Stimulated activated CD4-positive, alpha-beta T cell treated with anti-CD3 and anti-CD28 coated beads, Interleukin-2, amount 100 ng/mL, for 4 hours (primary cell): ENCODE measurements around the gene TAF12.
"Not testable (repeated sequence)": the region's sequence is repeated elsewhere in the genome, so short reads cannot be mapped to it uniquely, and the experiment has no call there.

ENCODE experiments used
- DNase-seq: peaks from one replicate; pipeline ENCODE4 v3.0.0-alpha.2; 2020; ENCODE audit warnings: low read depth

Gene TAF12

DNA sequence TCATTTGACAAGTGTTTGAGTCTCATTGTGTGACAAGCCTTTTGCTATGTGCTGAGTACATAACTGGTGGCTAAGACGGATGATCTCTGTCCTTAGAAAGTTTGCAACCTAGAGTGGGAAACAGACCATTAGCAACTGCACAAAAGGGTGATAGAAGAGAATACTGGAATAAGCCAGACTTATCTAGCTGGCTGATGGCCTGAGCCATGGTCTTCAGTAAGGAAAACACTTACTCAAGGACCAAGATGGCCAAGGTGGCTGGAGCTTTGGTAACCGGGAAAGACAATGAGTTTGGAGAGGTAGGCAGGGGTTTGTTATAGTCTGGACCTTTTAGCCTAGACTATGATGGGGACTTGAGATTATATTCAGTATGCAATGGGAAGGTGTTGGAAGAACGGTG, 1.6 kb upstream of the TAF12 start:
- DNase-seq = no peak

DNA sequence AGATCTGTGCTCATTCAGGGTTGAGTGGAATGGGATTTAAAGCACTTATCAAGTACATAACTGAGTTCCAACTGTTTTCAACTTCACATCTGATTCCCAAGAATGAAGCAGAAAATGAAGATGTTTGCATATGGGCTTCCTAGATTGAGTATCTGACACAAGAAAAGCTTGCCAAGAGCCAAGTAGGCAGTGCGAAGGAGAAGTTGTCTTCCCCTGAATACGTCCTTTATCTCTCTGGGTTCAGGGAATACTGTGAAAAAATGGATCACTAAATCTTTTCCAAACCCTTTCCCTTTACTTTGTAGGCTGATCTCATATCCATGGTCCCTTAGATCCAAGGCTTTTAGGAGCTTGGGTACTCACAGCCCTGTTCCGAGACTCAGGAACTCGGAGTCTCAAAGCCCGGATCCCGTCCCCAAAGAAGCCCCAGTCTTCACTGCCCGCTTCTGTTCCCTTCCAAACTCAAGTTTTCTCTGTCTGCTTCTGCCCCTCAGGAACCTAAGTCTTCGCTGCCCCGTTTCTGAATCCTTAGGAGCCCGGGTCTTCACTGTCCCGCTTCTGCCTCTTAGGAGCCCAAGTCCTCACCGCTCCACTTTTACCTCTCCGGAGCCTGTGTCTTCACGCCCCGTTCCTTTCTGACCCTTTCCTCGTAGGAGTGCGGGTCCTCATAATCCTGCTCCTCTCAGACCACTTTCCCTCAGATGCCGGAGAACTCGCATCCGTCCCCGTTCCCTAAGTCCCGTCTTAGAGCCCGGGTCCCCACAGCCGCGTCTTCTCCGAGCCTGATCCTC, 616 bp downstream of the TAF12 start:
- DNase-seq = no peak

DNA sequence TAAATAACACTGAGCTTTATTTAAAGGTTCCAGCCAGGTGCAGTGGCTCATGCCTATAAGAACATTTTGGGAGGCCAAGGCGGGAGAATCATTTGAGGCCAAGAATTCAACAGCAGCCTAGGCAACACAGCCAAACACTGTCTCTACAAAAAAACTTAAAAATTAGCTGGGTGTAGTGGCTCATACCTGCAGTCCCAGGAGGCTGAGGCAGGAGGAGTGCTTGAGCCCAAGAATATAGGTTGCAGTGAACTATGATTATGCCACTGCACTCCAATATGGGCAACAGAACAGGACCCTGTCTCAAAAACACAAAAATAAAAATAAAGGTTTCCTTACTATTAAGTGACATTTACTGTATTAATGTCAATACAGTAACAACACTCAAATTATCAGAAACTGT, 2.1 kb downstream of the TAF12 start:
- DNase-seq = no peak

DNA sequence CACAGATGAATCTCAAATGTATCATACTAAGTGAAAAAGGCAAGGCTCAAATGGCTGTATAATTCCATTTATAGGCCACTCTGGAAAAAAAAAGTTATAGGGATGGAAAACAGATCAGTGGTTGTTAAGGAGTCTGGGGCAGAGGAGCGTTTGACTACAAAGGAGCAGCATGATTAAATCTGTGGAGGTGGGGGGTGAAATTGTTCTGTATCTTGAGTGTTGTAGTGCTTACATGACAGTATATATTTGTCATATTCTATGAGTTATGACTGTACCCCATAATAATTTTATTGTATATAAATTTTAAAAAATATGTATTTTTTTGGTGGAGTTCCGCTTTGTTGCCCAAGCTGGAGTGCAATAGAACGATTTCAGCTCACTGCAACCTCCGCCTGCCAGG, 10.3 kb downstream of the TAF12 start:
- DNase-seq = no peak

DNA sequence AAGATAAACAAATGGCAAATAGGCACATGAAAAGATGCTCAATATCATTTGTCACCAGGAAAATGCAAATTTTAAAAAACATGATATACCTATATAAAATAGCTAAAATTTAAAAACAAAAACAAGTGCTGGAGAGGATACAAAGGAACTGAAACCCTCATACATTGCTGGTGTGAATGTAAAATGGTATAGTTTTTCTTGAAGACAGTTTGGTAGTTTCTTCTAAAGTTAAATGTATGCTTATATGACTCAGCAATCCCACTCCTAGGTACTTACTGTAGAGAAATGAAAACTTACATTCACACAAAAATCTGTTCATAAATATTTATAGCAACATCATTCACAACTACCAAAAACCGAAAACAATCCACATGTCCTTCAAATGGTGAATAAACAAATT, 11.2 kb downstream of the TAF12 start:
- no peak for DNase-seq

DNA sequence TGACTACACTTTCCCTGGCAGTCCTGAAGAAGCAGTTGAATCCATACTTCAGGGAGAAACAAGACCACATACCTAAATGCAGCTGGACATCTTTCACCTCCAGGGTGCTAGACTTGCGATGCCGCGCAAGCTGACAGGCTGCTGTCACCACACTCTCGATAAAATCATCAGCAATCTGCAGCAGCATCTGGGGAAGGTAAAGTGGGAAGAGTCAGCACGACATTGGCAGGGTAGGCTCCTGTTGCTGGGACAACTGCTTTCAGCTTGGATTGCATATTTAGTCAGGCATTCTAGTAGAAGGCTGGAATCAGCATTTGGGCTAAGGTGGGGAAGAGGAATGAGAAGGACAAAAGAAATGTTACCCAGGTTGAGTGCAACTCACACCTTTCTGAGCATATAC, 29.7 kb downstream of the TAF12 start:
- DNase-seq = no peak

DNA sequence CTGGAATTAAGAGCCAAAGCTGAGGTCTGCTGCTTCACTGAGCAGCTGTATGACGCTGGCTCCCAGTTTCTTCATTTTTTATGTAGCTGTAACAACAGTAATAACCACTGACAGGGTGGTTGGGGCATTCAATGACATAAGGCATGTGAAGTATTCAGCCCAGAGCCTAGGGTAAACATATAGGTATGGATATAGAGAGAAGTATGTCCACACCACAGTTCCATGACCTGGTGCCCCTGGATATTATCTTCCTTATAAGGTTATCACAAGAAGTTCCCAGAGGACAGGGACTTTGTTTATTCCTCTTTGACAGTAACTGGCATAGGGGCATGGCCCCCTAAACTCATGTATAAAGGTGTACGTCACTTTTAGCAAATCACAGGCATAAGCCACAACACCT, 36.1 kb downstream of the TAF12 start:
- no peak for DNase-seq

DNA sequence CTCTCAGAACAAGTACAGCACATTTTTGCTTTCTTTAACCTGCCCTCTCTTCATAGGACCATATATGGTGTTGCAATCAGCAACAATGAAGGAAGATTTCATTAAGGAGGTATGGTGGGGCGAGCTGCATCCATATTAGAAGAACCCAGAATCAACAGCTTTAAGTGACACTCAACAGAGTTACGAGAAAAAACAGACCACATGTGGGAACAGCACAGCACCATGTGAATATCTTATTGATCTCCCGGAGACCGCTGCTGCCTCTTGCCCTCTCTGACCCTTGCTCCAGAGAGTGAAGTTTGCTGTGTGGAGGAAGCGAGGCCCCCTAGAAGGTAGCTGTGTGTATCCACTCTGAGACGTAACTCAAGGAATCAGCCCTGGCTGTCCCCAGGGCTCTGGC, 37.9 kb downstream of the TAF12 start:
- no peak for DNase-seq

DNA sequence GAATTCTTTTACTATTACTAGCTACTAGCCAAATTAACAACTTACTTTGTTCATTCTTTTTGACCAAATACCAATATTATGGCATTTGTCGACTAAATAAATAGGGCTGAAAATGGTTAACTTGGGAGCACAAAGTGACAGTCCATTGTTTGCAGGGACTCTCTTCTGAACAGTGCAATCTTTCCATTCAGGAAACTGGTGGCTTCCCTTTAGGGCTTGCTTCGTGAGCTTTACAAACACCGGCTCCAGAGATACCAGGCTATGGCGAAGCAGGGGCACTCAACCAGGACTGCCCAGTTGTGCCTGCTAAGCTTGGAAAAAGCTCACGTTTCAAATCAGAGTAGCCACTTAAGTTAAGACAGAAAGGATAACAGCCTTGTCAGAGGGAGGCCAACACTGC, 38.5 kb downstream of the TAF12 start:
- DNase-seq = no peak

DNA sequence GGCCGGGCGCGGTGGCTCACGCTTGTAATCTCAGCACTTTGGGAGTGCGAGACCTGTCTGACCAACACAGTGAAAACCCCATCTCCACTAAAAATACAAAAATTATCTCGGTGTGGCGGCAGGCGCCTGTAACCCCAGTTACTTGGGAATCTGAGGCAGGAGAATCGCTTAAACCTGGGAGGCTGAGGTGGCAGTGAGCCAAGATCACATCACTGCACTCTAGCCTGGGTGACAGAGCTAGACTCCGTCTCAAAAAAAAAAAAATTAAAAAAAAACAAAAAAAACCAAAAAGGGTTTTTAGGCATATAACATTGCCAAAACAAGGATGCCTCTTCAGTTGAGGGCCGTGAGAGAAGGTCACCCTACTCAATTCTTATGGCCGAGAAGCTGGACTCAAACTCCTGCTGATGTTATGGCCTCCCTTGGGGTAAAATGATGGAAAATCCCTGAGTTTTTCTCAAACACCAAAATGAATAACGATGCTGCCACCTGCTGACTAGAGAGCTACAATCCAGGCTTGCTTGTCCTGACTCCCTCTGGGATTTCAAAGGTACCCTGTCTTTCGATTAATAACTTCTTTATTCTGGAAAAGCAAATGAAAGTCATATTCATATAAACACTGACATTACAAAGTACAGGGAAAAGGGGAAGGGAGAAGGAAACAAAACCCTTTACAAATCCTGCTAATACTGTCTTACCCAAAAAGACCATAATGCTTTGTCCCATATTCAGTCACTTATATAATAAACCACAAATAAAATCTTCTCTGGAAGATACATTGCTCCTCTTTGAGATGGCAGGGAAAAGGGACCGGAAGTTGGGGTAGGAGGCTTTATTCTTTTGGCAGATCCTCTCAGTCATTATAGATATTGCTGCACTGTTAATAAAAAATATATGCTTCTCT, 40.1 kb downstream of the TAF12 start:
- peak; percentile 13 for DNase-seq

DNA sequence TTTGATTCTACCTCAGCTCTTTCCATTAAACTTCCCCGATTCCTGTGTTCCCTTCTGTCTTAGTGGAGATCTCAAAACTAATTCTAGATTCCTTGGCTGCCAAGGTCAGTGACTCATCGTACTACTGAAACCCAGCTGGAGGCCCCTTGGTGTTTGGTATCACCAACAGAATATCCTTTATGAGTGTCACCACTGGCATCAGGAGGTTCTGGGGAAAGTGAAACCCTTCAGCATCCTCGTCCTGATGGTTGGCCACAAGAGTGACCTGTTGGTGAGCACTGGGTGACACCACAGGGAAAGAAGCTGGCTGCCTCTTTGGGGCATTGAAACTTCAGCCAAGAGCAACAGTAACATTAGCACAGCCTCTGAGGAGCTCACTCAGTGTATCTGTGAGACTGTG, 41.2 kb downstream of the TAF12 start:
- DNase-seq = no peak

DNA sequence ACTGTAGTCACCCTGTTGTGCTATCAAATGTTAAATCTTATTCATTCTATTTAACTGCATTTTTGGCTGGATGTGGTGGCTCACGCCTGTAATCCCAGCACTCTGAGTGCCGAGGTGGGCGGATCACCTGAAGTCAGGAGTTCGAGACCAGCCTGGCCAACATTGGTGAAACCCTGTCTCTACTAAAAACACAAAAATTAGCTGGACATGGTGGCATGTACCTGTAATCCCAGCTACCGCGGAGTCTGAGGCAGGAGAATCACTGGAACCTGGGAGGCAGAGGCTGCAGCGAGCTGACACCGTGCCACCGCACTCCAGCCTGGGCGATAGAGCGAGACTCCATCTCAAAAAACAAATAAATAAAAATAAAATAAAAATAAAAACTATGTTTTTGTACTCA, 46.6 kb downstream of the TAF12 start:
- not testable (repeated sequence) for DNase-seq

DNA sequence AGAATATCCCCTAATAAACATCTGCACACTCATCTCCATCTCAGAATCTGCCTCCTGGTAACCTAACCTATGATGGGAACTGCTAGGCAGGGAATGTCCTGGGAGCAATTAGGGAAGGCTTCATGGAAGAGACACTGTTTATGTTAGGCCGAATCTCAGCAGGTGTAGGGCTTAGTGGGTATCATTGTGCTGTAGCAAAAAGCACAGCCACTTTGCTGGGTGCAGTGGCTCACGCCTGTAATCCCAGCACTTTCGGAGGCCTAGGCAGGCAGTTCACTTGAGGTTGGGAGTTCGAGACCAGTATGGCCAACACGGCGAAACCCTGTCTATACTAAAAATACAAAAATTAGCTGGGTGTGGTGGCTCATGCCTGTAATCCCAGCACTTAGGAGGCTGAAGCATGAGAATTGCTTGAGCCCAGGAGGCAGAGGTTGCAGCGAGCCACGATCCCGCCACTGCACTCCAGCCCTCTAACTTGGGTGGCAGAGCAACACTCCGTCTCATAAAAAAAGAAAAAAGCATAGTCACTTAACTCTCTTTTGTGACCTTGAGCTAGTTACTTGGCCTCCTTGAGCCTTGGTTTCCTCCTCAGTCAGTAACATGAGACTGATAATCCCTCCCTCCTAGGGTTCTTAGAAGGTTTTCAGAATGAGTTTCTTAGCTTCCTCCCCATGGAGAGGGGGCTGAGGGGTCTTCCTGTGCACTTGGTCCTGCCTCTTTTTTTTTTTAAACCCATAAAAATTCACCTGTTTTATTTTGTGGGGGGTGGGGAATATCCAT, 47.3 kb downstream of the TAF12 start:
- DNase-seq = no peak

DNA sequence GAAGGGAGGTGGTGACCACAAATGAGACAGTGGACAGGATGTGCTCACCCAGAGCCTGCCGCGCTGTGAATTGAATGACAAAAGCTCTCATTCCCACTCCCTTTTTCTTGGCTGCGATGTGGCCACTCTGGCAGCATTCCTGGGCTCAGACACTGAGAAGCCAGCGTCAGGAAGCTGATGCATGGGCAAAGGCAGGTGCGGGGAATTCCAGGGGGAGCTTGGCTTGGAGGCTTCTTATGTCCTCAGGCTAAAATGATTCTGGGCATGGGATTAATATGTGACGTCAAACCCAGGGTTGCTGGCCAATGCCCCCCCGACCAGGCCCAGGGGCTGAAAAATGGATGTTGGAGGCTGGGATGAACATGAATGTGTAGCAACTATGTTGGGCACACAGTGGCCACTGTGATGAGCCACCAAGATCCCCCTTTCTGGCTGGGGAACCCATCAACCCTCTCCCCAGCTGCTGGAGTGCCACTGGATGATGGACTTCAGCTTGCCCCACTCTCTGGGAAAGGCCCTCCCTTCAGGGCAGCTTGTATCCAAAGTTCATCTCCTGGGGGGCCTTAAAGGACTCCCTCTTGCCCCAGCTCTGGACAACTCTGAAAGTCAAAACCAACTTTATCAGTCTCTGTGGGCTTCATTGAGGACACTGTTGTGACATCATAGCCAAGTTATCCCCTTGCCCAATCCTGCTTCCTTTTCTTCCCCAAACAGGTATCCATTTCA, 48.0 kb downstream of the TAF12 start:
- not testable (repeated sequence) for DNase-seq

DNA sequence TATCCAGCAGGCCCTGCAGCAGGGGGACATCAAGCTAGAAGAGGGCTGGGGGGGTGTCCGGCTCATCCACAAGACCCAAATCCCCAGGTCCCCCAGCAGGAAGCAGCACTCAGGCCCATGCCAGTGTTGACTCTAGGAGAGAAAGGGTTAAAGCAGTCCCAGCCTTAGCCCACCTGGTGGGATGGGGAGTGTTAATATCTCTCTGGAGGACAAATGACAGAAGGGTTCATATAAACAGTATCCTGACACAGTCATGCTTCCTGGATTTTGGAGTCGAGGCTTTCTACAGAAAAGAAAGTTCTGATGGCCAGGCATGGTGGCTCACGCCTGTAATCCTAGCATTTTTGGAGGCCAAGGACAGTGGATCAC, 48.9 kb downstream of the TAF12 start:
- not testable (repeated sequence) for DNase-seq

DNA sequence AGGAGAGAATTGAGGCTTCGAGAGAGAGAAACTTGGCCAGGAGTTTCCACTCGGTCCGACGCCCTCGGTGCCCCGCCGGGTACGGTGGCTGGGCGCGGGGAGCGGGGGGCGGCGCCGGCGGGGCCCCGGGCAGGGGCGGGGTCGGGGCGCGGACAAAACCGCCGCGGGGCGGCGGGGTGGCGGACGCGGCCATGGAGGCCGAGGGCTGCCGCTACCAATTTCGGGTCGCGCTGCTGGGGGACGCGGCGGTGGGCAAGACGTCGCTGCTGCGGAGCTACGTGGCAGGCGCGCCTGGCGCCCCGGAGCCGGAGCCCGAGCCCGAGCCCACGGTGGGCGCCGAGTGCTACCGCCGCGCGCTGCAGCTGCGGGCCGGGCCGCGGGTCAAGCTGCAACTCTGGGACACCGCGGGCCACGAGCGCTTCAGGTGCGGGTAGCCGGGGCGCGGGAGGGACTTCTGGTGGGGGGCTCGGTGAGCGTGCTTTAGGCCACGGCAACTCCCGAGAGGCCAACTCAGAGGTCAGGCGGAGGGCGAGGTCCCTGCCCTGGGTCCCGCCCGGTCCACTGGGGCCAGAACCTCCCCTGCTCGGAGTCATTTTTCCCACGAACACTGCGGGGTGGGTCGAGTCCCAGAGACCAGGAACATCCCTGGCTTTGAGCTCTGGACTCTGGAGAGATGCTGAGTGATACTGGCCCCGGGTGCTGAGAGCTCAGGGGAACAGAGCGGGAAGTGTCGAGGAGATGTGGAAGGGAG, 50.4 kb downstream of the TAF12 start:
- DNase-seq = no peak

DNA sequence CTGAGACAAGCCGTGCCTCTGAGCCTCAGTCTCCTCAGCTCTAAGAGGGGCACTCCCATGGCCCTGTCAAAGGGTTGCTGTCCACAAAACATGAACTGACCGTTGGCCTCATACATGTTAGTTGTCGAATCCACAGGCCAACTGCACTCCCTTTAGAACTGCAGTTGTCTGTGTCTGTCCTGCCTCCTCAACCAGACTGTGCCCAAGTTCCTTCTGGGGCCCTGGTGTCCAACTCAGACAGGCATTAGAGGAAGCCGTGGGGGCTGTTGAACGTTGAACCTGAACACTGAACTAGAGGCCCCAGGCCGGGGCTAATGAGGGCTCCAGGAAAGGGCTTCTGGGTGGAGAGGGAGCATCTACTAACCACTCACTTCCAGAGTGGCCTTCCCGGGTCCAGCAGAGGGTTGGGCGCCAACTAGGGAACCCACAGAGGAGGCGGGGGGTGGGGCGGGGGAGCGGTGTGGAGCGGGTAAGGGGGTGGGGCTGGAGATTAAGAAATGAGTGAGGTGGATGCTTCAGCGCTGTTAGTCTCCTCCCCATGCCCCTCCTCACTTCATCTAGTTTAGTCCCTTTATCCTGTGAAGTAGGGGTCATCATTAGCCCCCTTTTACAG, 51.1 kb downstream of the TAF12 start, which contains the start of gene RAB42:
RAB42 (plus strand) TSS at position 558 of the 613 bp plus-strand sequence. CDS start 247 bp downstream, outside the sequence.
- DNase-seq = no peak

DNA sequence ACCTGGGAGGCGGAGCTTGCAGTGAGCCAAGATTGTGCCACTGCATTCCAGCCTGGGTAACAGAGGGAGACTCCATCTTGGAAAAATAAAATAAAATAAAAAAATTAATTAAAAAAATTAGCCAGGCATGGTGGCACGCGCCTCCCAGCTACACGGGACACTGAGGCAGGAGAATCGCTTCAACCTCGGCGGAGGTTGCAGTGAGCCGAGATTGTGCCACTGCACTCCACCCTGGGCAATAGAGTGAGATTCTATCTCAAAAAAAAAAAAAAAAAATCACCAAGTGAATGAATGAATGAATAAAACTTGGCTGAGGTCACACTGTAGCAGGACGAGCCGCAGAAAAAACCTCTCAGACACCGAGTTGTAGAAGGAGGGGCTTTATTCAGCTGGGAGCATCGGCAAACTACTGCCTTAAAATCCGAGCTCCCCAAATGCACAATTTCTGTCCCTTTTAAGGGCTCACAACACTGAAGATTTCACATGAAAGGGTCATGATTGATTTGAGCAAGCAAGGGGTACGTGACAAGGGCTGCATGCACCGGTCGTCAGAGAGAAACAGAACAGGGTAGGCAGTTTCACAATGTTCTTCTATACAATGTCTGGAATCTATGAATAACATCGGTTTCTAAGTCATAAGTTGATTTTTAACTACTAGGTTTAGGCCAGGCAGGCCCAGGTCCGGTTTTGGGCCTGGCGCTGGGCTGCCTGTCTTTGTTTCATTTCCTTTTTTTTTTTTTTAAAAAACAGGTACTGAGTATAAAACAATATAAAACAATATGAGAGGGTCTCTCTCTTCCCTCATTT, 56.1 kb downstream of the TAF12 start:
- not testable (repeated sequence) for DNase-seq

DNA sequence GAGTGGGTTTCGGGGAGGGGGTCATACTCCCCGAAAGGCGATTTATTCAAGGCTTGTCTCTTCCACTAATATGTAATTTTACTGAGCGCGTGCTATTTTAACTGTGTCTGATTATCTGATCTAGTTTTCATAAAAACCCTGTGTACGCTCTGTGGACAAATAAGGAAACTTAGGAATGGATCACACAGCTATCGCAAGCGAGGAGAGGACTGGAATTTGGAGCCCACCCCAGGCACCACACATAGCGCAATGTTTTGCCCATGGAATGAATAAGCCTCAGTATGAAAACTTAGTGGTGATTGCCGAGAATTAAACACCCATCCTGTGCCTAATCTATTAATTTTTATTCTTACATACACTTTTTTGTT, 60.6 kb downstream of the TAF12 start:
- DNase-seq = no peak
